NCI-H82 treated with DMSO at 0.1 percent for 48 hours (cell line): ENCODE results near the gene C9orf153.
"Not testable (repeated sequence)": the region's sequence is repeated elsewhere in the genome, so short reads cannot be mapped to it uniquely, and the experiment has no call there.

Experiments
- DNase-seq: peaks from one replicate; lab custom pipeline; 2025; ENCODE audit not compliant: unreplicated experiment; lab: John Stamatoyannopoulos, UW

Gene C9orf153

GRCh38 chr9:86259557-86259956 is at the start of gene C9orf153:
Gene C9orf153 (minus strand): TSS chr9:86259657. CDS start chr9:86229603, 30,054 bp downstream.
- DNase-seq: no peak

DNA sequence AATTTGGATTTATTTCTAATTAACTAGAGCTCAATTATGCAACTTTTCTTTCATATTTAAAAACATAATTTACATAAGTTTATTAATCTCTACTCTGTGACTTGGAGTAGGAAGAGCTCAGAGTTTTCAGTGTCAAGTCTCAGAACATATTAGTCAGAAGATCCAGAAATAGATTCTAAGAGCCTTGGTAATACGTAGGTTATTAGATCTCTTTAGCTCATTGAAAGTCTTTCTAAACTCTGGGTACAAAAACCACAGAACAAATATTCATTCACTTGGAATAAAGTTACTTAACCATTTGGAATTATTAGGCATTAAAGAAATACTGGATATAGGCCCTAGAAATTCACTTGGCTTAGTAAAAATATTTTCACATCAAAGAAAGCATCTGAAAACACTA is 49.2 kb upstream of the C9orf153 start:
- no peak for DNase-seq

GRCh38 chr9:86304236-86304730 is 44.8 kb upstream of the C9orf153 start:
- no peak for DNase-seq

- no peak for DNase-seq
Measured at GRCh38 chr9:86303316-86303975, 44.0 kb upstream of the C9orf153 start.

DNA sequence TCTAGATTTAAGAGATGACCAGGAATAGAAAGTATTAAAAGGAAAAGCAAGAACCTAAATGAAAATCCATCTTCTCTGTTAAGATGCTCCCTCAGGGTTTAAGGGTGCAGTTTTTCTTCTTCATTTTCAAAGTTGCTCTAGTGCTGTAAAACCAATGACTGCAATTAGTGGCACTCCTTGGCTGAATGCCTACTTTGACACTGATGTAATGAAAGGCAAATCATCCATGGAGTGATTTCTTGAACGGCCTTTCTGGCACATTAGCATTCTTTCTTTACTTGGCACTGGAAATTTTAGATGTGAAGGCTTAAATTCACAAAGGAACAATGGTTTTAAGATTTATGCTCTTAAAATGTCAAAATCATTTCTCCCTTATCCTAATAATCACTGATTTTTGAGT is 42.2 kb upstream of the C9orf153 start:
- no peak for DNase-seq

DNA sequence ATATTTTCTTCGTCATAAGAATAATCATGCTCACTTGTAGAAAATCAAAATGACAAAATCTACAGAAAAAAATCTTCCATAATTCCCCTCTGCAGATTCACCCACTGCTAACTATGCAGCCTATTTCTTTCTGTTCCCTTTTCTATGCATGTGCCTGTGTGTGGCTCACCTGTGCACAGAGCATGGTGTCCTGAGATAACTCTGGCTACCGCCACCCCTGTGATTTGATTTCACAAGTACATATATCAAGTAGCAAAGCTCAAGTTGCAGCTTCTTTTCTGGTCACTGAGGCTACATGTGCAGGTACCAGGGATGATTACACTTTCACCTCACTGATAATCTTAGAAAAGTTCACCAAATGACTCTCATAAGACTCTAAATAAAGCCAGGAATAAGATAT is 41.2 kb upstream of the C9orf153 start:
- no peak for DNase-seq

DNA sequence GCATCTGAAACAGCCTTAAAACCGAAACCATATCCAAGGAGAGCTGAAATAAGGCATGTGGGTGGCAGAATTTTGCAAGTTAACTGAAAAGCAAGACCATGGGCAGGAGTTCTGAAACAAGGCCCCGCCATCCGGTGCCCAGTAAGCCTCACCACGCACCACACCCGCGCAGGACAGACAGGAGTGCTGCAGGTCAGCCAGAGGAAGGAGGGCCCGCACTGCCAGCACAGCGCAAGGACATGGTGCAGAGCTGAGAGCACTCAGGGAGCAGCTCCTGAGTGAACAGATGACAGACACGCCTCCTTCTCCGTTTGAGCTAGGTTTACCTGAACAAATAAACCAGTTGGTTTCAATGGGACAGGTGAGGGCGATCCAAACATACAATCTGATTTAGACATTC is 39.4 kb upstream of the C9orf153 start:
- DNase-seq: no peak

DNA sequence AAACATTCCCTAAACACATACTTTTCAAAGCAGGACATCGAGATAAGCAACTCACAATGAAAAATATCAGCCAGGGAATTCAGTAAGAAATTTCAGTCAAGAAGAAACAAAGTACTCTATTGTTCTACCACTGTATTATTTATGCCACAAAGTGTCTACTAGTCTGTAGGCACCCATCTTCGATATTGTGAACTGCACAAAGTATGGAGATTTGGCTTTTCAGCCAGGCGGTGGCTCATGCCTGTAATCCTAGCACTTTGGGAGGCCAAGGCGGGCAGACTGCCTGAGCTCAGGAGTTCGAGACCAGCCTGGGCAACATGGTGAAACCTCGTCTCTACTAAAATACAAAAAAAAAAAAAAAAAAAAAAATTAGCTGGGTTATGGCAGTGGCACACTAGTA is 30.9 kb upstream of the C9orf153 start:
- DNase-seq: not testable (repeated sequence)

DNA sequence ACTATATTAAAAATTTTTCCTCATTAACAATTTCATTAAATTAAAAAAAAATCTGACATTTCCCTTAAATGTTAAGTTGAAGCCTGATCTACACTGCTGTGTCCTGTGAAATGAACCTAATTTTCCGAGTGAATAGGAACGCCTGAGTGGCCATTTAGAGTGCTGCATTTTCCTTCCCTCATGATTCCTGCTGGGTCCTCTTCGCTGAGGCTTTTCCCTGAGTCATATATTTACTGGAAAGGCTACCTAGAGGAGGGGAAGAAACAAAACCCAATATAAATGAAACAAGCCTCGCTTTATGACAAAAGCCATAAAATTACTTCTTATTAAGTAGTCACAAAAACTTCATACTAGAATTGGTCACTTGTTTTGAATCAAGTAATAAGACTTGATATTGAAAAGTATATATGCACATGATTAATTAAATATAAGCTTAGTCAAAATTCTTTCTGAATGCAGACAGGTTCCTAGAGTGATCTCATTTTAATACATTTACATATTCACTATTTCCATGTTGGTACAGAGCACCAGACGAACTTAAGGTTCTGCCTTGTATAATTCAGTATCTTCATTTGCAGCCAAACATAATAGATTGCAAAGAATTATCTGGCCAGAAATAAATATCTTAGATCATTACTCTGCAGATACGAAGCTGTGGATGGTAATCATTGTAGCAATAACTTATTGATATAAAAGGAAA is 29.2 kb upstream of the C9orf153 start:
- no peak for DNase-seq

GRCh38 chr9:86287013-86287412 is 27.6 kb upstream of the C9orf153 start:
- DNase-seq: peak; percentile 12

DNA sequence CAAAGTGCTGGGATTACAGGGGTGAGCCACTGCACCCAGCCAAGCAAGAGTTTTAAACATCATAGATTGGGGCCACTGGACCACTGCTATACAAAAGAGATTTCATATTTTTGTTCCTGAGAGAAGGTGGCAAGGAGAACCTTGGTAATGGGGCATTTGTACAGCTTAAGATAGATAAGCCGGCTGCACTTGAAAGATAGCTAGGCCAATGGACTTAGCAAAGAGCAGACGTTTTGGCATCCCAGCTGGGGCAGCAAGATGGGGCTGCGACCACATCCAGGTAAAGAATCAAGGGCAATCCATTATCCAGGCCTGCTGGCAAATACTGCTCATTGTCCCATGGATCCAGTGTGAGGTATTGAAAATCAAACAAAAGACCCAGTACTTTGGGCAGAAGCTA is 26.8 kb upstream of the C9orf153 start:
- no peak for DNase-seq

- no peak for DNase-seq
Measured at GRCh38 chr9:86285261-86285660, 25.8 kb upstream of the C9orf153 start.

DNA sequence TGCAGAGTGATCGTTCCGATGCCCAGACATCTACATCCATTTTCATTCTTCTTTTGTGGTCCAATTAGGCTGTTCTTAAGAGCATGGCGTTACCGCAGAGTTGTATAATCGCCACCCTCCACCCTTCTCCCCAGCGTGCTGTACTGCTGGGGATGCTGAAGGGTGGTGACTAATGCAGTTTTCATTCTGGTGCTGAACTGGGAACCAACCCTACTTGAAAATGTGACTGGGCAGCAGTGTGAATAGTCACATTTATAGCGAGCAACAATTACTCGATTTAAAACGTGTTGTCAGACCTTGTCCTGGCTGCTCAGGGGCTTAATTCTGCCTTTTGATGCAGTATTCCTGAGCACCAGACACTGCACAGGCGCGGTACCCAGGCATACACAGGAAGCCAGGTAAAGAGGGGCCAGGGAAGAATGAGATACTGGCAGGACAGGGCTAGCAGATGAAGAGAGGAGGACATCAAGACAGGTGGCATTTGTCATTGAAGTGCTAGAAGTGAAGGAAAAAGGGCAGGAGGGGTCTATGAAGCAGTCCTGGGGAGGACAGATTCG is 23.6 kb upstream of the C9orf153 start:
- no peak for DNase-seq

- DNase-seq: peak; percentile 77
Measured at GRCh38 chr9:86282077-86282978, 22.9 kb upstream of the C9orf153 start, which contains the start of gene ISCA1. Gene ISCA1 (minus strand): TSS chr9:86282538. CDS start chr9:86282458, 80 bp downstream.

GRCh38 chr9:86281593-86282076 is 22.2 kb upstream of the C9orf153 start:
- DNase-seq: no peak

GRCh38 chr9:86280580-86280979 is 21.1 kb upstream of the C9orf153 start:
- DNase-seq: no peak

GRCh38 chr9:86279839-86280238 is 20.4 kb upstream of the C9orf153 start:
- DNase-seq: no peak

DNA sequence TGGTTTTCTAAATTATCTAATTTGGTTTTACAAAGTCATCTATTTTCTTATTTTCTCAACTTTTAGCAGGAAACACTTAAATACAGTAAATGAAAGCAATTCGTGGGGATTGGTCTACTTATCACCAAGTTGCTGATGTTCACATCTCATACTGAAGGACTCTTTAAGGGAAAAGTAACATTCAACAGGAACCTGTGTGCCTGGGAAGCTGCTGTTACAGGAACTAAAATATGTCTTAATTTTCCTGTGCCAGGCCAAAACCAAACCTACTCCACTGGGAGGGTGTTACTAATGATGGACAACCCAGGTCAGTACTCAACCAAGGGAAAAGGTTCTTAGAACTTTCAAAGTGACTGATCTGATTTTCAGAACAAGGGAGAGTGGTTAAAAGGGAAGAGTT is 17.6 kb upstream of the C9orf153 start:
- DNase-seq: no peak

DNA sequence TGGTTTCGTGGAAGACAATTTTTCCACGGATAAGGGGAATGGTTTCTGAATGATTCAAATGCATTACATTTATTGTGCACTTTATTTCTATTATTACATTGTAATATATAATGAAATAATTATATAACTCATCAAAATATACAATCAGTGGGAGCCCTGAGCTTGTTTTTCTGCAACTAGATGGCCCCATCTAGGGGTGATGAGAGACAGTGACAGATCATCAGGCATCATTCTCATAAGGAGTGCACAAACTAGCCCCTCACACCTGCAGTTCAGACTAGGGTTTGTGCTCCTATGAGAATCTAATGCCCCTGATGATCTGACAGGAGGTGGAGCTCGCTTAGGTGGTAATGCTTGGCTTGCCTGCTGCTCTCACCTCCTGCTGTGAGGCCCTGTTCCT is 16.5 kb upstream of the C9orf153 start:
- DNase-seq: no peak

GRCh38 chr9:86274821-86275643 is 15.6 kb upstream of the C9orf153 start:
- no peak for DNase-seq
